GM12872 (cell line): ENCODE data around the gene NOVA2.

Experiments used
- TF ChIP-seq, protein P1 (sequence below): IDR thresholded peaks from 3 replicates; pipeline ENCODE4 v1.5.1; 2011; ENCODE audit warnings: low read depth, mild to moderate bottlenecking, low read length, moderate library complexity; ENCODE audit not compliant: insufficient read depth

Gene NOVA2

GRCh38 chr19:45978156-45978555 is 4.5 kb upstream of the NOVA2 start:
- TF ChIP-seq, protein P1, sequence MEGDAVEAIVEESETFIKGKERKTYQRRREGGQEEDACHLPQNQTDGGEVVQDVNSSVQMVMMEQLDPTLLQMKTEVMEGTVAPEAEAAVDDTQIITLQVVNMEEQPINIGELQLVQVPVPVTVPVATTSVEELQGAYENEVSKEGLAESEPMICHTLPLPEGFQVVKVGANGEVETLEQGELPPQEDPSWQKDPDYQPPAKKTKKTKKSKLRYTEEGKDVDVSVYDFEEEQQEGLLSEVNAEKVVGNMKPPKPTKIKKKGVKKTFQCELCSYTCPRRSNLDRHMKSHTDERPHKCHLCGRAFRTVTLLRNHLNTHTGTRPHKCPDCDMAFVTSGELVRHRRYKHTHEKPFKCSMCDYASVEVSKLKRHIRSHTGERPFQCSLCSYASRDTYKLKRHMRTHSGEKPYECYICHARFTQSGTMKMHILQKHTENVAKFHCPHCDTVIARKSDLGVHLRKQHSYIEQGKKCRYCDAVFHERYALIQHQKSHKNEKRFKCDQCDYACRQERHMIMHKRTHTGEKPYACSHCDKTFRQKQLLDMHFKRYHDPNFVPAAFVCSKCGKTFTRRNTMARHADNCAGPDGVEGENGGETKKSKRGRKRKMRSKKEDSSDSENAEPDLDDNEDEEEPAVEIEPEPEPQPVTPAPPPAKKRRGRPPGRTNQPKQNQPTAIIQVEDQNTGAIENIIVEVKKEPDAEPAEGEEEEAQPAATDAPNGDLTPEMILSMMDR, result no peak

DNA sequence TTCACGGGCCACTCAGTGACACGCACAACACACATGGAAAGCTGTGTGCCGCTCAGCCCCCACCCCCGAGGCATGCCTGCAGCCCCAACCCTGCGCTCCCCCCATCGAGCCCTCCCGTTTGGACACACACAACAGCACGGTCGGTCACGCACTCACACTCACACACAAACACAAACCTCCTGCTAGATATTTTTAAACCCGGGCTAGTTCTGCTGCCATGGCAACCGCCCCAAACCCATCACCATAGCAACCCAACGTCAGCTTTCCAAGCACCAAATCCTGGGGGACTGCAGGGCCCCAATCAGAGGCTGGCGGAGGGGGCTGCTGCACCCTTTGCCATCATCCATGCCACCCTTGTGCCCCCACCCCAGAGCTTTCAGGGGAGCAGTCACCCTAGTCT is 2.5 kb upstream of the NOVA2 start:
- TF ChIP-seq, protein P1, result no peak

GRCh38 chr19:45975306-45976070 is 1.8 kb upstream of the NOVA2 start:
- TF ChIP-seq, protein P1, result no peak

DNA sequence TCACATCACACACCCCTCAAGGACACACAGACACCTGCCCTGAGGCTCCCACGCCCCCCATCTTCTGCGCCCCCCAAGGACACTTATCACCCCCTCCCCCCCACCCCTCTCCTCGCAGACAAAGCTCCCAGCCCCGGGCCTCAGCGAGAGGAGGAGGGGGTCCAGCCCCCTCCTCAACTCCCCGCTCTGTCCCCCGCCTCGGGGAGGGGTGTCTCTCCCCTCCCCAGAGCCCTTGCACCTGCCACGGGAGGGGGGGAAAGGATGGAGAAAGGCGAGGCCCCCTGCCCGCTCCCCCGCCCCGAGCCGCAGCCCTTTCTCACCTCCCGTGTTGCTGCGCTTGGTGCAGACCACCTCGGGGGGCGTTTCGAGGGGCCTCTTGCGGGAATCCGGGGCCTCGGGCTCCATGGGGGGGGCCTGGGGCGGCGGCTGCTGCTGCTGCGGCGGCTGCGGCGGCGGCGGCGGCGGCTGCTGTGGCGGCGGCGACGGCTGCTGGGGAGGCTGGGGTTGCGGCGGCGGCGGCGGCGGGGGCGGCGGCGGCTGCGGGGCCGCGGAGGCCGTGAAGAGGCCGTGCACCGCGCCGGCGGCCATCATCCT is 621 bp downstream of the NOVA2 start:
- TF ChIP-seq, protein P1, result no peak

GRCh38 chr19:45972081-45972946 is 1.4 kb downstream of the NOVA2 start:
- TF ChIP-seq, protein P1, result no peak

DNA sequence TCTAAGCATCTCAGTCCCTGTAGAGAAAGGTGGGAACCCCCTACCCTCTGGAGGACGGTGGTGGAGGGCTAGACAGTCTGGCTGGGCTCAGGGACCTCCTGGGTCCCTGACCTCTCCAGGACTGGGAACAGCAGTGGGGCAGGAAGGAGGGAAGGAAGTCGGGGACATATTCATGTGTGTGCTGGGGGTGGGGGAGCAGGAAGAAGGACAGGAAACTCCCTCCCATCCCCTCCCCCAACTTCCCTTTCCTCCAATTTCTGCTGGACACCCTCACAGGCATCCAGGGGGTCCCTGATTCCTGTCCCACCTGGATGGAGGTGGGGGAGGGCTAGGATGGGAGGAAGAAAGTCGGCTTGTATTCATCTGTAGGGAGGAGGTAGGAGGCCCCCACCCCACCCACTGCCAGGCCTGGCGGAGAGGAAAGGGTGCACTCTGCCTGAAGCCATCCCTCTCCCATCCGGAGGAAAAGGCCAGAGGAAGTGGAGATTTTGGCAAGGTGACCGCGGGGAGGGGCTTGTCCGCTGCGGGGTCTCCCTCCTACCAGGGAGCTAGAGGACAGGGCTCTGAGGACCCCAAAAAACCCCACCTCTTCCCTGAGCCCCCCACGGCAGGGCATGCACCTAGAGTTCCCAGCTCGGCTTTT is 2.3 kb downstream of the NOVA2 start:
- TF ChIP-seq, protein P1, result no peak

DNA sequence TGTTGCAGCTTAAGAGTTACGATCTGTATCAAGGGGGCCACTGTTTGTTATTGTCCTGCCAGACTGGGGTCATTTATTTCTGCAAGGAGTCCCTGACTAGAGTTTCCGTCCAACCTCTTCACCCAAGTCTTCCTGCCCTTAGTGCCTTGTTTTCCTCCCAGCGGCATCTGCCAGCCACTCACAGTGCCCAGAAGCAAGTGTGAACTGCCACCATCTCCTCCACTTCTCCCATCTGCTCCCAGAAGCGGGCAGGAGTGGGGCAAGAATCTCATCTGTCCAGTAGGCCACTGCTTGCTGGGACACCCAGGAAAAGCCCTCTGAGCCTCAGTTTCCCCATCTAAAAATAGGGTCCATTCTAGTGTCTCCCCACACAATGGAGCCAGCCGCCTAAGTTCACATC is 4.0 kb downstream of the NOVA2 start:
- TF ChIP-seq, protein P1, result no peak
